Fibroblast of the conjunctiva (primary cell): ENCODE results near the gene ETNK2.

Experiments
- DNase-seq: peaks from one replicate; pipeline ENCODE4 v3.0.0-alpha.2; 2010; ENCODE audit warnings: low read depth

ETNK2 gene

GRCh38 chr1:204176049-204176448, 24.2 kb upstream of the ETNK2 start:
- DNase-seq: no peak

GRCh38 chr1:204174958-204175357, 23.1 kb upstream of the ETNK2 start:
- DNase-seq: no peak

DNA sequence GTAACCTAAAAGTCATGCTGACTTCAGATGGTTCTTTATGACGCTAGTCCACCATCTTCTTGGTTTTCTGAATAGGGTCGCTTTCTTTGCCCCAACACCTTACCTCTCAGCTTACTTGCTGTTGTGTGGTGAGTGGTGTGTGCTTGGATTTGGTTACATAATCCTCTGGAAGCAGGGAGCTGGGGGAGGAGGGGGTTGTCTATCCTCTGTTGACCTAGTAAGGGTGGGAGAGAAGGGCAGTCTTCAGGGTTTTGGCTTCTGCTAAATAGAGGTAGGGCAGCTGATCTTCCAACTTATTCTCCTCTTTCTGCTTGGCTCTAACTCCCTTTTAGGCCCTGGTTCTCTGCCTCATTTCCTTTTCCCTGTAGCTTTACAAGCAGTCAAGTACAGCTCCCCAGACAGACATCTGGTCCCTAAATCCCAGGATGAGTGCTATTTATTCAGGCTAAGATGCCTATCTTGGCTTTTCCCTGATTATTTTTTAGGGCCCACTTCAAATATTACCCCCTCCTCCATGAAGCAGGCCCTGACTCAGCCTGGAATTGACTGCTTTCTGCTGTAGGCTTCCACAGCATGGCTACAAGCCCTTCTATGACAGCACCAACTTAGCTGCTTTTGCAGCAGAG, 20.7 kb upstream of the ETNK2 start:
- DNase-seq: no peak

- no peak for DNase-seq
These were observed 19.9 kb upstream of the ETNK2 start for GRCh38 chr1:204171751-204172178.

DNA sequence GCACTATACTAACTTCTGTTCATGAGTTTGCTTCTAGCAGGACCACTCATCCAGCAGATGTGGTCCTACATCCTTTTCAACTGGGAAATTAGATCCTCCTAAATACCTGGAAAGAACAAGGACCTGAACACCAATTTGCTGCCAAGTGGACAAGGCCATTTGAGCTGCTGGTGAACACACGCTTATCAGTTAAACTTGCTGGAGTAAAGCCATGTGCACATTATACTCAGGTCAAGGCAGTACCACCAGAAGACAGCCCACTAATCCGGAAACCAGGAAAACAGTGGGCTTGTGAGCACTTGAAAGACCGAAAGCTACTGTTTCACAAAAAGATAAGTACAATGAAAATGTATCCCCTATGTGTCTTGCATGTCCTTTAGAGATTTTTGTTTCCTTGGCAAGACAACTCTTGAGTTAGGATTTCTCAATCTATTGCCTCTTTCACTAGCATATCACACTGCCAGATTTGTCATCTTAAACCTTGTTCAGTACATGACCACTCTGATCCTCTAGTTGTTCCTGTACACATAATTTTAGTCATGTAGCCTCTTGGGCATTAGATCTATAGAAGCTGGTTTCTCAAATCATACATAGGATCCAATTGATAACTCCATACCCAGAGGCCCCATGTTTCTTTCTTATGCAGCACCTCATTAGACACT, 18.8 kb upstream of the ETNK2 start:
- no peak for DNase-seq

GRCh38 chr1:204169858-204170257, 18.0 kb upstream of the ETNK2 start:
- DNase-seq: no peak

GRCh38 chr1:204167730-204168129, 15.9 kb upstream of the ETNK2 start:
- no peak for DNase-seq

DNA sequence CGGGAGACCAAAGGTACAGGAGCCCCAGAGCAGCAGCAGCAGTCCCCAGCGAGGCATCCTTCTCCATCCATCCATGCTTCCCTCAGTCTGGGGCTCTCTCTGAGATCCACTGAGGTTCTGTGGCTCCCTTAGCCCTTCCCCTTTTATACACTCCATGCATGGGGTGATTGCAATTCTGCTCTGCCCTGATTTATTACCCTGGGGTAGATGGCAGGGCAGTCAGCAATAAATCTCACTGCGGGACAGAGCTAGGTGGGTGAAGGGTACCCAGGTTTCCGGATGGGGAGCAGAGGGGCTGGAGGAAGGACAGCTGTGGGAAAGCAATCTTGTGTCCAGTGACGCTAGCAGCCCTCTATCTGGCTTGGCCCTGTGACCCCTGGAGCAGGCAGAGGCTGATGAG, 14.4 kb upstream of the ETNK2 start, which contains the start of gene REN:
Gene REN, minus strand, starts transcription at position 119 of the 400 bp plus-strand sequence. Its CDS starts 44 bp downstream, at position 75.
- DNase-seq: no peak

DNA sequence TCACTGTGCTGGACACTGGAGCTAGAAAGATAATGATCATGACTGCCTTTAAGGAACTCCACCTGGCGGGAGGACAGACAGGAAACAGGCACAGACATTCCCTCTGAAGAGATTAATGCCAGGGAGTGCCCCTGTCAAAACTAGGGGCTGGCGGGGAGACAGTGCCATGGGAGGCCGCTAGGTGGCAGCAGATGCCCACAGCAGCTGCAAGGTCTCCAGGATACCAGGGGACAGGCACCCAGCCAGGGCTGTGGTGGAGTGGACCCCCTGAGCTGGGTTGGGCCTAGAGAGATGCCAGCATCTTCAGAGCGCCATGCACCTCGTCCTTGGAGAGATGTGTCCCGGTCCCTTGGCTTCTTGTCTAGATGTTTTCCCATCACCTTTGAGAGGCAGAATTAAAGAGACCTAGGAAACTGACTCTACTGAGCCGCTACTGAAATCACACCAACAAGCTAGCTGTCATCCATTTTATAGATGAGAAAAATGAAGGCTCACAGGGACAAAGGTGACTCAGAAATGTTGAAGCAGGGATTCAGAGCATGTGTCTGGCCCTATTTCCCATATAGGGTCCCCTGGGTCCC, 10.7 kb upstream of the ETNK2 start:
- DNase-seq: peak; percentile 35

GRCh38 chr1:204161609-204162493, 10.0 kb upstream of the ETNK2 start:
- DNase-seq: no peak

- no peak for DNase-seq
These were observed 6.1 kb upstream of the ETNK2 start for GRCh38 chr1:204157962-204158361.

DNA sequence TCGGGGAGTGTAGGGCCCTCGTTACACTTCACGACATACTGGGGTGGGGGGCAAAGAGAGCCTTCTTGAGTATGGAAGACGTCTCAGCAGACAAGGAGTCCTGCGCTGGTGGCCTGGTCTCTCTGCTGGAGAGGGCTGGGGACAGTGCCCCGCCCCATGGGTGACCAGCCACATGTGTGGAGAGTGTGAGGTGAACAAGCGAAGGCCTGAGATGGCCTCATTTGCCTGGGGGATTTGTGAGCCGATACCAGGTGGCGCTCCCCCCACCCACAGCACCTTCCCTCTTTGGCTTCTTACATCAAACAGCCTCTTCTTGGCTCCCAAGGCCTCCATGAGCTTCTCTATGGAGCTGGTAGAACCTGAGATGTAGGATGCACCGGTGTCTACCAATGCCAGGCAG, 4.0 kb upstream of the ETNK2 start:
- no peak for DNase-seq

- no peak for DNase-seq
These were observed 2.9 kb upstream of the ETNK2 start for GRCh38 chr1:204154568-204155255.

GRCh38 chr1:204153667-204154066, 1.8 kb upstream of the ETNK2 start:
- no peak for DNase-seq

GRCh38 chr1:204152310-204153044, 633 bp upstream of the ETNK2 start:
- DNase-seq: no peak

GRCh38 chr1:204150702-204151551, 917 bp downstream of the ETNK2 start:
- no peak for DNase-seq

GRCh38 chr1:204149635-204150565, 1.9 kb downstream of the ETNK2 start:
- DNase-seq: no peak

GRCh38 chr1:204149107-204149506, 2.7 kb downstream of the ETNK2 start:
- no peak for DNase-seq
